Measurements from ENCODE around the gene GALNT2. TPM values are rescaled to one million over a fixed set of nuclear protein-coding genes. Genes with fewer than 3 reads are reported as not detected.

The GALNT2 gene
- polyA plus RNA-seq, 1 of the 3 experiments (the other 2 are of a cell fraction), result 118 TPM

GRCh38 chr1:230197644-230198567 lies 130.9 kb downstream of the GALNT2 start:
- CTCF ChIA-PET, result interaction anchor here (1.3 kb wide), 1 partner anchor 11 kb away, joined by 3 read pairs; no protein-coding TSS in a partner anchor

GRCh38 chr1:230199034-230199433 lies 132.0 kb downstream of the GALNT2 start:
- TF ChIP-seq NFIC (IDR thresholded peaks at IDR 0.05; ENCODE audit: borderline replicate concordance) (no peak), GATA2 (CRISPR knock-in tag; IDR thresholded peaks at IDR 0.05) (no peak), EP300 (IDR thresholded peaks at IDR 0.05; ENCODE audit: borderline replicate concordance in 1 of 2, low read depth in 1 of 2, low read length in 1 of 2) (no peak), FOSL2 (IDR thresholded peaks at IDR 0.05; ENCODE audit: borderline replicate concordance, low read depth) (no peak), NRF1 (IDR thresholded peaks at IDR 0.05; ENCODE audit: low read depth, low read length) (no peak), PBX3 (IDR thresholded peaks at IDR 0.05) (no peak), RAD21 (IDR thresholded peaks at IDR 0.05; ENCODE audit: low read length) (no peak), GABPA (IDR thresholded peaks at IDR 0.05; ENCODE audit: low read depth) (no peak), ELF1 (IDR thresholded peaks at IDR 0.05) (no peak), RCOR1 (IDR thresholded peaks at IDR 0.05; ENCODE audit: low read length) (no peak), TAF1 (IDR thresholded peaks at IDR 0.05; ENCODE audit: borderline replicate concordance, low read depth, low read length) (no peak), JUND (IDR thresholded peaks at IDR 0.05) (no peak), MXI1 (IDR thresholded peaks at IDR 0.05; ENCODE audit: low read depth, low read length) (no peak), MEF2A (IDR thresholded peaks at IDR 0.05; ENCODE audit: borderline replicate concordance, low read depth) (no peak), USF1 (IDR thresholded peaks at IDR 0.05; ENCODE audit: borderline replicate concordance, low read depth) (no peak), YY1 (IDR thresholded peaks at IDR 0.05; ENCODE audit: low read depth) (no peak)
- Histone ChIP-seq H3K9me2 (no peaks in the 10 kb centered on the region), H3K27me3 (ENCODE audit: insufficient read depth) (no peaks in the 10 kb centered on the region), H3K9me3 (no peaks in the 10 kb centered on the region), H3K79me2 (ENCODE audit: insufficient read depth) (peaks cover 18% of the 10 kb centered on the region), H3K9ac (no peak overlapping the region), H3K36me3 (replicated peaks in 1 of 2; ENCODE audit: control insufficient read depth in 1 of 2, insufficient read depth in 2 of 2, low read length in 1 of 2) (peaks cover 0 to 13% of the 10 kb centered on the region in 2 experiments), H3K4me1 (ENCODE audit: control insufficient read depth in 1 of 2, insufficient read depth in 2 of 2, low read depth in 1 of 2, low read length in 1 of 2) (peaks cover 0 to 16% of the 10 kb centered on the region in 2 experiments; a peak in 1 of 4 replicates), H3F3A (replicated peaks; ENCODE audit: insufficient read depth) (no peaks in the 10 kb centered on the region), H3K4me3 (ENCODE audit: low read depth in 2 of 2, low read length in 1 of 2) (no peak overlapping the region), H2AFZ (ENCODE audit: low read depth) (no peak overlapping the region), H3K27ac (ENCODE audit: low read depth in 2 of 2, low read length in 1 of 2) (no peak overlapping the region), H3K4me2 (no peak overlapping the region), H4K20me1 (ENCODE audit: insufficient read depth) (0 out of 2 replicates have a peak, but pooled peaks cover 5% of the 10 kb centered on the region)
- WGBS (ENCODE audit: low lambda C conversion rate), result 88% methylated on average over 7 of the region's 7 CpGs
- ChIA-PET POLR2A (no interaction called here), CTCF (interaction anchor here (0.9 to 1.3 kb wide), 3 partner anchors 10 to 1534 kb away, joined by 3 read pairs; no protein-coding TSS in a partner anchor)
- no peak for DNase-seq

More at GRCh38 chr1:230197644-230198567, 130.9 kb downstream of the GALNT2 start:
- H4K20me1 ChIP-seq (ENCODE audit: insufficient read depth), result 0 out of 2 replicates have a peak, but pooled peaks cover 5% of the 10 kb centered on the region
- no peaks in the 10 kb centered on the region for H3F3A ChIP-seq (replicated peaks; ENCODE audit: insufficient read depth)
- no peak overlapping the region for H3K4me2 ChIP-seq
- TF ChIP-seq USF2 (IDR thresholded peaks at IDR 0.05; ENCODE audit: borderline replicate concordance, low read depth, low read length), result no peak
- peaks cover 18% of the 10 kb centered on the region; the same call in 1 of the 2 replicates for H3K79me2 ChIP-seq (ENCODE audit: insufficient read depth)
- no peak overlapping the region for H2AFZ ChIP-seq (ENCODE audit: low read depth)
- H3K36me3 ChIP-seq (replicated peaks in 1 of 2; ENCODE audit: control insufficient read depth in 1 of 2, insufficient read depth in 2 of 2, low read length in 1 of 2), result peaks cover 0 to 7% of the 10 kb centered on the region in 2 experiments
- H3K9me2 ChIP-seq, result no peaks in the 10 kb centered on the region
- H3K9ac ChIP-seq, result no peak overlapping the region
- DNase-seq, result no peak
- WGBS (ENCODE audit: low lambda C conversion rate), result 95% methylated on average over 39 of the region's 41 CpGs
- H3K27me3 ChIP-seq (ENCODE audit: insufficient read depth), result no peaks in the 10 kb centered on the region
- H3K4me1 ChIP-seq (ENCODE audit: control insufficient read depth in 1 of 2, insufficient read depth in 2 of 2, low read depth in 1 of 2, low read length in 1 of 2), result peaks cover 0 to 25% of the 10 kb centered on the region in 2 experiments; a peak in 2 of 4 replicates
- POLR2A ChIA-PET, result no interaction called here
- no peaks in the 10 kb centered on the region for H3K9me3 ChIP-seq
- no peak overlapping the region for H3K27ac ChIP-seq (ENCODE audit: low read depth in 2 of 2, low read length in 1 of 2)
- no peak overlapping the region for H3K4me3 ChIP-seq (ENCODE audit: low read depth in 2 of 2, low read length in 1 of 2)
